ENCODE results near the gene MAN2A1.

DNA sequence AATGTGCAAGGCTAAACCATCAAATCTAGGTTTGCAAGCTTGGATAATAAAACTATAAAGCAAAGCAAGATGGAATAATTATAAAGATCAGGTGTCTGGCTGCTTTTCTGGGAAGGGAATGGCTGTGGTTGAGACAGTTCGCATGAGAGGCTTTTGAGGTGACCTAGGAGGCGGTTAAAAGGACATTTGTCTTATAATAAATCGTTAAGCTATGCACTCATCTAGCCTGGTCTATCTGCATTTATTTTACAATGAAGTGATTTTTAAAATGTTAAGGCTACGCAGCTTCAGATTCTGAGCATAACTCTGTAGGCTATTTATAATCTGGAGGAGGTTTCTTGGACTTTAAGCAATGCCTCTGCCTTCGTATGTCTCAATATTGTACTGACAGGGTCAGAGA is 29.4 kb upstream of the MAN2A1 start:
- TF ChIP-seq POLR2A (IDR thresholded peaks at IDR 0.05) (no peak), POLR2AphosphoS5 (IDR thresholded peaks at IDR 0.05; ENCODE audit: insufficient read depth in 1 of 2, low read depth in 1 of 2) (no peak)
- TF ChIP-seq, protein P1, sequence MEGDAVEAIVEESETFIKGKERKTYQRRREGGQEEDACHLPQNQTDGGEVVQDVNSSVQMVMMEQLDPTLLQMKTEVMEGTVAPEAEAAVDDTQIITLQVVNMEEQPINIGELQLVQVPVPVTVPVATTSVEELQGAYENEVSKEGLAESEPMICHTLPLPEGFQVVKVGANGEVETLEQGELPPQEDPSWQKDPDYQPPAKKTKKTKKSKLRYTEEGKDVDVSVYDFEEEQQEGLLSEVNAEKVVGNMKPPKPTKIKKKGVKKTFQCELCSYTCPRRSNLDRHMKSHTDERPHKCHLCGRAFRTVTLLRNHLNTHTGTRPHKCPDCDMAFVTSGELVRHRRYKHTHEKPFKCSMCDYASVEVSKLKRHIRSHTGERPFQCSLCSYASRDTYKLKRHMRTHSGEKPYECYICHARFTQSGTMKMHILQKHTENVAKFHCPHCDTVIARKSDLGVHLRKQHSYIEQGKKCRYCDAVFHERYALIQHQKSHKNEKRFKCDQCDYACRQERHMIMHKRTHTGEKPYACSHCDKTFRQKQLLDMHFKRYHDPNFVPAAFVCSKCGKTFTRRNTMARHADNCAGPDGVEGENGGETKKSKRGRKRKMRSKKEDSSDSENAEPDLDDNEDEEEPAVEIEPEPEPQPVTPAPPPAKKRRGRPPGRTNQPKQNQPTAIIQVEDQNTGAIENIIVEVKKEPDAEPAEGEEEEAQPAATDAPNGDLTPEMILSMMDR (IDR thresholded peaks at IDR 0.05), result no peak
